Stimulated activated CD4-positive, alpha-beta T cell treated with anti-CD3 and anti-CD28 coated beads, Interleukin-4, amount 100 ng/mL, for 1 hour (primary cell): Measurements from ENCODE around the gene PPP1R7.

Source experiments
- DNase-seq: peaks from one replicate; pipeline ENCODE4 v3.0.0-alpha.2; 2020

The PPP1R7 gene

DNA sequence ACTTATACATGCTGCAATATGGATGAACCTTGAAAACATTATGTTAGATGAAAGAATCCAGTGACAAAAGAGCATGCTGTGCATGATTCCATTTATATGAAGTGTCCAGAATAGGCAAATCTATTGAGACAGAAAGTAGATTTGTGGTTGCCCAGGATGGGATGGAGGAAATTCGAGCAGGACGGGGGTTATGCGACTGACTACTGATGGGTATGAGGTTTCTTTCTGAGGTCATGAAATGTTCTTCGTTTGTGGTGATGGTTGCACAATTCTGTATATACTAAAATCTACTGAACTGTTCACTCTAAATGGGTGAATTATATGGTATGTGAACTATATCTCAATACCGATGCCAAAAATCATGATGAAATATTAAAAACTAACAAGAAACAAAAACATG, 29.3 kb upstream of the PPP1R7 start:
- no peak for DNase-seq

DNA sequence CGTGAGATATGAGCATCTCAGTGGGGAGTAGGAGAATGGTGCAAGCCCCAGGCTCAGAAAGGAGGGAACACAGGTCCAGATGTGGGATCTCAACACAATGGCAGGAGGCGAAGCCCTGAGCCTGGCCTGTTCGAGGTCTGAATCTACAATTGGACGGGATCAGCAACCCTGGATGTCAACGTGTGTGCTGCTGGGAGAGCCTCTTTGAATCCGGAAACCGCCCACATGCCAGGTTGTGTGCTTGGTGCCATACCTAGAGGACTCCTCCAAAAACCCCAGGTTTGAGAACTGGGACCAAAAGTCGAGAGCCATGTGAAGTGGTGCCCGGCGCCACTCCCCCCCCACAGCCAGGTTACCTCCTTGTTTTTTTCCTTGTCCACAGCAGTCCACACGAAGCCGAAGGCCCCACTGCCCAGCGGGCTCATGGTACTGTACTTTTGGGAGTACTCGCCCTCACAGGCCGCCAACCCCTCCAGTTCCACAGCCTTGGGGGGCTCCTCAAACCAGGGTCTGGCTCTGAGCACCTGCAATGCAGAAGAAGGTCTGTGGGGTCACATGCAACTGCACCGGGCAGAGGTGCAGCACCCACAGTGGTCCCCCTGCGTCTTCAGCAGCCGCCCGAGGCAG, 27.8 kb upstream of the PPP1R7 start:
- no peak for DNase-seq

DNA sequence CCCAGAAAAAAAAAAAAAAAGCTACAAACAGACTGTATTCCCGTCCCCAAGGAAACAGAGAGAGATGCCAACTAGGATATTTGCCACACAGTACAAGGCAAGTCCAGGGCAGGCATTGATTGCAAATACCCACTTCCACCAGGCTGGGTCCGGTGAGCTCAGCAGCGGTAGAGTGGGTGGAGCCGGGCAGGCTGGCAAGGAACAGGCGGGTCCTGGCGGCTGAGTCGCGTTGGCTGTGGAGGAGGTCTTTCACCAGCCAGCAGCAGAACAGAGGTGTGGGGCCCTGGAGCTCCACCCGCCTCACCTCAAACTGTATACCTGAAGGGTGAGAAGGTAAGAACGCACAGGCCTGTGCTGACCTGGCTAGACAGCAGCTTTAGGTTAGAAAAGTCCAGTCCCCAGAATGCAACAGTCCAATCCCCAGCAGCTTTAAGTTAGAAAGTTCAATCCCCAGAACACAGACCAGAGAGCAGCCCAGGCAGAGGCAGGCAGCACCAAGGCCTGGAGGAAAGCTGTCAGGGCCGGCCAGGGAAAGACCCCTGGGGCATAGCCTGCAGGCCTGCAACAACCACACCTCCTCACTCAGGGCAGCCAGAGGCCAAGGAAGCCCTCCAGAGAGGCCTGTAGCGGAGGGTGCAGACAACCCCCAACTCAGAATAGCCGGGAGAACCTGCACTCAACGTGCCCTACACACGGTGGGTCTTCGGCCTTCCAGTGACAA, 26.3 kb upstream of the PPP1R7 start:
- DNase-seq, result peak; percentile 58

DNA sequence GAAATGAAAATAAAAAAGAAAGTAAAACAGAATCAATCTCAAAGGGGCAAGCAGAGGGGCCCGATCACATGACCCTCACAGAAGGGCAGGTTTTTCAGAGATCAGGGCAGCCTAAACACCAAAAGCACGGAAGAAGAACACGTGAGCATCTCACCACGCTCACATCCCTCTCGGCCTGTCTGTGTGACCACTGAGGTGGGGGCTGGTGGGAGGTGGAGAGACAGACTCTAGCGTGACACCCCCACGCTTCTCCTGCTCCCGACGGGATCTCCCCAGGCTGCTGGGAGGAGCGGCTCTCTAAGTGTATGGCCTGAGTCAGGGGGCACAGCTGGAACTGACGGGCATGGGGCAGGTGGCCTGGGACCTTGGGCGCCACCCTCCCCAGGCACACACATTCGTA, 24.6 kb upstream of the PPP1R7 start:
- no peak for DNase-seq

DNA sequence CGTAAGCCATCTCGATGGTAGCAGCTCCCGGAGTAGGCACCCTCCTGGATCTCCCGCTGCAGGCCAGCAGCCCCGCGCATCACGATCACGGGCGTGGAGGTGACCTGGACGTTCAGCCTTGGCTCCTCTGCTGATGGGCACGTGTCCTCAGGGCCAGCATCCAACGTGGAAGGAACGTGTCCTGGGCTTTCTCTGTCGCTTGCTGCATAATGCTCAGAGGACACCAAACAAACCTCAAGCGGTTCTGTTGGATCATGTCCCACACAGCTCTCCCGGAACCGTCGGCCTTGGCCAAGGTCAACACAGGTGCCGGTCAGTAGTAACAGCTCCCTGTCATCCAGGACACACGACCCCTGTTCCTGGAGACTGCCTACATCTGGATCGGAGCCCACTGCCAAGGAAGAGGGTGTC, 24.1 kb upstream of the PPP1R7 start:
- no peak for DNase-seq

DNA sequence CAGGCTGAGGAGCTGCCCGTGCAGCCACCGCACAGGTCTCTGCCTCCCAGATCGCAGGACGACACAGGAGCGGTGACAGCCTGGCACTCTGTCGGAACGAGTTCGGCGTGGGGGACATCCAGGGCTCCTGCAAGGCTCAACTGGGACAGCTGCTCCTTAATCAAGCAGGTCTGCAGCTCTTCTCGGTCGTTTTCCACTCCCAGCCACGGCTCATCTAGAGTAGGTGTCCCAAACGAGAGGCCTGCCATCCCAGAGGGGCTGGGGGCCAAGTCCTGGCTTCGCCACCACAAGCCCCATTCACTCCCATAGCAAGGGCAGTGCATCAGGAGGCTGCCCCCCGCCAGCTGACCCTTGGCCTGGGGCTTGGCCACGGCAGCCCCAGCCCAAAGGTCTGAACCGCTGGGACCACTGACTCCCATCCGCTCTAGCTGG, 23.5 kb upstream of the PPP1R7 start:
- no peak for DNase-seq

DNA sequence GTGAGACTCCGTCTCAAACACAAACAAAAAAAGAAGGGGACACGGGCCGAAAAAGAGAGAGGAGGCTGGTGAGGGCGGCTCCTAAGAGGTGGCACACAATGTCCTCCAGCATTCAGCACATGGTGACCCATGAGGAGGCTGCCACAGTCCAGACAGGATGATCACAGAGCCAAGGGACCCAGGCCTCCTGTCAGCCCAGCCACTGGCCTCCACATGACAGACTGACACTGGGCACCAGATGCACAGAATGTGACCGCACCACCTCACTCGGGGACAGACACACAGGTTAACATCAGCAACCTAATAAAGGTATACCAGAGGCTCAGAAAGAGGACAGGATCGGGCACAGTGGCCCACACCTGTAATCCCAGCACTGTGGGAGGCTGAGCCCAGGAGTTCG, 22.0 kb upstream of the PPP1R7 start:
- no peak for DNase-seq

DNA sequence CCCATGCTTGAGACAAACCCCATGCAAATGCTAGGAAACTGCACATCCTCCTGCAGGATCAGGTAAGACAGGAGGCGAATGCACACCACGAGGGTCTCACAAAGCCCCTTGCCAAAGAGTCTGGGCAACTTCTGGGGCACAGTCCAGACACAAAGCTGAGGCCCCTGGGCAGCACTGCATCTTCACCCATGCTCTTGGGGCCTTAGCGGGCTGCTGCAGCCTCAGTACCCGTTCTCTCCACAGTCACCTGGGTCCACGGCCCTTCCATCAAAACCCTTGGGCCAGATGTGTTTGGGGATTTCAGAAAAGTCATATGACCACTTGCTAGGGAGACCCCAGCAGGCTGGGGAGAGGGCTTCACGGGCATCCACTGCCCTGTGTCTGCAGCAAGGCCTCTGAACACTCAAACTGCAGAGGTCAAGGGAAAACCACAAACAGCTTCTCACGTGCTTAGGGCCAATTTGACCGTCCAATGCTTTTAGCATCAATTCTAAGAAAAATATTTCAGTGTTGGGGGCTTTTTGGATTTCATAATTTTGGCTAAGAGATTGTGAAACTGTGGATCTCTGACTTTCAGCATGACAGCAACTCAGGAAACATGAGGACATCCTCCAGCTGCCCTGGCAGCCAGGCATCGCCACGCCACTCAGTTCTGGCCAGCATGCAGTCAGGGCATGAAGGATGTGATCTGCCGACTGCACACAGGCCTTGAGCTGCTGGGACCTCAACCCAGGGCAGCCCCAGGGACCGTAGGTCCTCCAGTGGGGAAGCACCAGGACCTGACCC, 21.0 kb upstream of the PPP1R7 start:
- DNase-seq, result no peak

DNA sequence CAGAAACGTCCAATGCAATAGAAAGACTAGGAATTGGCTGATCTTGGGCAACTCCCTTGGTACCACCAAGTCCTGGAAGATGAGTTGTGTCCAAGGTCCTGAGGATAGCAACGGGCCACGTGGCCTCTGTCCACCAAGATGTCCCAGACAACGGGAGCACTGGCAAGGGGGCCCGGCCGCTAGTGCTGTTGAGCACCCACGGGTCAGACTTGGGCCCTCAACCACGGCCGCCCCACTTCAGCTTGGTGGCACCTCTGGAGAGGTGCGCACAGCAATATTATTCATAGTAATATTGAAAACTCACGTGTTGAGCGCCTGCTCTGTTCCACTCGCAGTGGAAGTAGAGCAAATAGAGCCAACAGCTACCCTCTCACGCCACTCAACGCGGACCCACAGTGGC, 20.0 kb upstream of the PPP1R7 start:
- DNase-seq, result no peak

DNA sequence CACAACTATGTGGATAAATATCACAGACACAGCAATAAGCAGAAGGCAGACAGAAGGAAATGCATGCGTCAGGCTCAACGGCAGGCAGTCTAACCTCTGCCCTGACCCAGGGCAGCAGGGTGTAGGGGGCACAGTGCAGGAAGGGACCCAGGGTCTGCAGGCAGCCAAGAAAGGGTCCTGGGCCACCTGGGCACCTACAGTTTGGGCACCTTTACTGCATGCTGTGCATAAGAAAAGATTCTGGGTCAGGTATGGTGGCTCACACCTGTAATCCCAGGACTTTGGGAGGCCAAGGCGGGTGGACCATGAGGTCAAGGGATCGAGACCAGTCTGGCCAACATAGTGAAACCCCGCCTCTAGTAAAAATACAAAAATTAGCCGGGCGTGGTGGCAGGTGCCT, 18.7 kb upstream of the PPP1R7 start:
- no peak for DNase-seq

DNA sequence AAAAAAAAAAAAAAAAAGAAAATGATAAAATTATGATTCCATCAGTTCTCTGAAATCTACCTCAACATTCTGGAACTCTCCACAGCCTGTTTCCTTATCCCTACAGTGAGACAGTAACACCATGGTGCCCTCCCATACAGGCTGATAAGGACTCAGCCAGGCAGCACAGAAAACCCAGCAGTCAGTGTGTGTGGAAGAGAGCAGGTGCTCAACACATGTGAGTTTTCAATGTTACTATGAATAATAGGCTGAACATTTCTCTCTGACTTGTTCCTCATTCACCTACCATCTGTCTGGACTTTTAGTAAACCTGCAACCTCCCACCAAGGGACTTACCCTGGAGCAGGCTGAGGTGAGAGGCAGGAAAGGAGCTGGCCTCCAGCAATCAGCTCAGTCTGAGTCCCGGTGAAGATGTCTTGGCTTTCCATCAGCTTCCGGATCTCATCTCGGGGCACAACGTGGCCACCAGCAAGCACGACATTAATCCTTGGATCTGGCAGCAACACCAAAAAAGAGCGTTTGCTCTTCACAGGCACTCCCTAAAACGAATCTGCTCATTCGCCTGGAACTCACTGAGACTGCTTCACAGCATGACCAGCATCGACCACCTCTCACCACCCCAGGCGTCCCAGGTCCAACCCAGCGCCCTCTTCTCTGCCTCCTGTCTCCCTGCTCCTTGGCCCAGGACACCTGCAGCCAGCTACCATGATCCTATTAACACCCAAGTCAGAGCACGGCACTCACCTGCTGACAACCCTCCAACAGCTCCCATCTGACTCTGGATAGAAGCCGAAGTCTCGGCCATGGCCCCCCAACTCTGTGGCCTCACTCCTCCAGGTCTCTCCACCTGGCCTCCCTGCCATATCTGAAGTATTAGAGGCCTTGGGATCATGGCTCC, 17.5 kb upstream of the PPP1R7 start:
- DNase-seq, result no peak

DNA sequence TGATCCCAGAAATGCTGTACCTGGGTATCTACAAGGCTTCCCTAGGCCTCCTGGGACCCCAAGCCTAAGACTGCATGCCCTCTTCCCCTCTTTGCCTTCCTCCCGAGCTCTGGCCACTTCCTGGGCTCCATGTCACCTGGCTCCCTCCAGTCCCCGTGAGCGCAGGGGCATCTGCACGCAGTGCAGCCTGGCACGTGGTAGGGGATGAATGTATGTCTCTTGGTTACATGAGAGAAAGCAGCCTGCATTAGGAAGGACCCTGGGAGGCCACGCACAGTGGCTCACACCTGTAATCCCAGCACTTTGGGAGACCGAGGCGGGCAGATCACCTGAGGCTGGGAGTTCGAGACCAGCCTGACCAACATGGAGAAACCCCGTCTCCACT, 16.8 kb upstream of the PPP1R7 start:
- DNase-seq, result no peak

DNA sequence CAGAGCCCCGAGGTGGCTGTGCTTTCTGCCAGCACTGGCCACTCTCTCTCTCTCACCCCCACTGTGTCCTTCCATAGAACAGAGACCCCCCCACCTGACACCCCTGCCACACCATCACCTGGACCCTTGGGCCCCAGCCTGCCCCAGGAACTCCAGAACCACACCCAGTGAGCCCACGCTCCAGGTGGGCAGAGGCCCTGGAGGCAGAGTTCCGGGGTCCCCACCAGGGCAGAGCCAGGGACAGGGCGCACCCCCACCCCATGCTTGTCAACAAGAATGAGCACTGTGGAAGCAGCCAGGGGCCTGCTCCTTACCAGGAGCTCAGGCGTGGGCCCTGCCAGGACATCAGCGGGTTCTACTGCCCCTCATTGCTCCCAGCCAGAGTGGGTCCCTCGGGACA, 15.6 kb upstream of the PPP1R7 start:
- no peak for DNase-seq

DNA sequence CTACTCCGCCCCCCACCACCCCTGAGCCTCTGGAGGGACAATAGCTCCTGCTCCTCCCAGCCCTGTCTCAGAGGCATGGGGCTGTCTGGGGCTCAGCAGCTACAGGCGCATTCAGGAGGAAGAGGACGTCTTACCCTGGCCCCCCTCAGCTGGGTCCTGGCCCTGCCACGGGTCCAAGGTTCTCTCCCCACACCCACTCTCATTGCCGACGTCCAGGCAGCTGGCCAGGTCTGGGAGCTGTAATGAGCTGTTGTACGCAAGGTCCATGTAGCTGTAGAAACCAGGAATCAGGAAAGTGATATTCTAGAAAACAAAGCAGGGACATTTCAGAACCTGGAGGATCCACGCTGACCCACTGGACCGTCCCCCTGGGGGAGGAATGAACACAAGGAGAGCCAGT, 14.5 kb upstream of the PPP1R7 start:
- no peak for DNase-seq

DNA sequence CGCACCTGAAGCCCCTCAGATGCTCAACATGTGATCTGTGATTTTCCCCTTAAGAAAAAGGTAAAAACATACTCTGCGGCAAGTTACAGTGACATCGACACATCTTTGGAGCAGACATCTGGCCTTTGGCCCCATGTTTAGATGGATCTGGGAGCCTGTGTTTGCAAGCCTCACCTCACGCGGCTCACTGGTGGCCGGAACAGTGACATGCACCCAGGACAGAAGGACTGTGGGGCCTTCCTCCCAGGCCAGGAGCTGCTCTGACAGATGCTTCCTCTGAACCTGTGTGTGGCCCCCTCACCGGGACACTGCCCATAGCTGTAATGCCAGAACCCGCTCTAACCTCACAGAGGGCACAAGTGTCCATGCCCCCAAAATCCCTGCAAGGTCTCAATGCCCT, 14.1 kb upstream of the PPP1R7 start:
- no peak for DNase-seq

DNA sequence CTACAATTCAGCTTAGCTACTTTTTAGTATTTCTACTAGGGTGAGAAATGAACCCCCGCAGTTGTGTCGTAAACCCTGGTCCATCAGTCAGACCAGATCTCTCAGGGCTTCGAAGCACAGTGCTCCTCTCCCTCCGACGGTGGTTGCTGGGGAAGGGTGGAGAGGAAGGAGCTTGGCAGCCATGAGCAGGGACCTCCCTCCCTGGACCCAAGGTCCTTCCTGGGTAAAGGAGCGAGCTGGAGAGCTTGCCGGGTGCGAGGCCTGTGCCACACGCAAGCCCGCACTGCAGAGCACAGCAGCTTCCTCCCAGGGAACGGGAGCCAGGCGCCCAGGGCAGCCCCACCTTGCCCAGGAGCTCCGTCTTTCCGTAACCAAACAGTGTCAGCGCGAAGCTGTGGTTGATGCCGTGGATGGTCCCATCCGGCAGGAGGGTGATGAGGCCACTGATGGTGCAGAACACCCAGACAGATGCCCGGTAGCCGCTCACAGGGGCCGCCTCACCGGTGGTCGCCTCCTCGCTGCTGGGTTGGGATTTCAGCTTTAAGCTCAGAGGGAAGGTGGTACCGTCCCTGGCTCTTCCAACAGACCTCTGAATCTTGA, 13.5 kb upstream of the PPP1R7 start:
- no peak for DNase-seq

DNA sequence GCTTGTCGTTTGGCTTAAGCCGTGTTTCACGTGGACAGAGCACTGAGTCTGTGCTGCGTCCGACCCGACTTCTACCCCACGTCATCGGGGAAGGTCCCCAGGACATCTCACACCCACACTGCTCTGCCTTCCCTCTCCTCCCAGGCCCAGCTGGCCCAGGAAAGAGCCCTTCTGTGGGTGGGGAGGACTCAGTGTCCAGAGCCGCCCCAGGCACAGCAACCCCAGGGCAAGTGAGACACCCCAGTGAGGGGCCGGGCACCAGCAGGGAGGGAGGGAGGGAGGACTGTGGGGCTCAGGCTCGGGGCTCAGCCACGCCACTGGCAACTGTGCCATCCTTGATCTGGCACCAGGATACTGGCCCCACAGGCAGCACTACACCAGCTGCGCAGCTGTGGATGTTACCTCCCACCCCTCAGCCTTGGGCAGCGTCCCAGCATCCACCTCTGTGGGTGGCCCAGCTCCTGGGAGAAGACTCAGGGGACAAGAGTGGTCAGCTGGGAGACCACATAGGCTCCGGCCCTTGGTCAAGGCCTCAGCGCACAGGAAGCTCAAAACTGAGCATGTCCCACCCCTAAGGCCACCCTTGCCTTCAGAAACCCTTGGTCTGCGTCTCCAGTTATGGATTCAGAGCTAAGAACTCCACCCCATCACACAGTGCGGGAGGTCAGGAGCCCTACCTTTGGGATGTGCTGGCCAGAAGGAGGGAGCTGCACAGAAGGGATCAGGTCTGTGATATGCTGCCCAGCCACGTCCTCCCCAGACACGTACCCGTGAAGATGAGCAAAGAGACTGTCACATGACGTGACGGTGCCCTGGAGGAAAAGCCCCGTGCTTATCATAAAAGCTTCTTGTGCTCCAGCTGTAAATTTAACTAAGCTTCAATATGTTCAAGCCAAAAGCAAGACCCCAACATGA, 12.7 kb upstream of the PPP1R7 start:
- DNase-seq, result no peak

DNA sequence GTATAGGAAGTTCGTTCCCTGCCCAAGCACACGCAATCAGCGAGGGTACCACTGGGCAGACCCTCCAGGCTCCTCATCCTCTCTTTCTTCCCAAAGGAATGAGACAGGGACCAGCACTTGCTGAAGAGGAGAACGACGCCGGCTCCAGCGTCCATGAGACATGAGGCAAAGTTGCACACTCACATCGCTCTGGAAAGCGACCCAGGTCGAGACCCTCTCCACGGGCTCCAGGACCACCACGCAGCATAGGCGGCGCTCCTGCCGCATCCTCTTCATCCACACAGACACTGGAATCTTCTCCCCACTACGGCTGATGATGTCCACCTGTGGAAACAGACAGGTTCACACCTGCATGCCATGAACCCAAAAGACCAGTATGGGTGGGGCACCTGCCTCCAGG, 11.8 kb upstream of the PPP1R7 start:
- no peak for DNase-seq

DNA sequence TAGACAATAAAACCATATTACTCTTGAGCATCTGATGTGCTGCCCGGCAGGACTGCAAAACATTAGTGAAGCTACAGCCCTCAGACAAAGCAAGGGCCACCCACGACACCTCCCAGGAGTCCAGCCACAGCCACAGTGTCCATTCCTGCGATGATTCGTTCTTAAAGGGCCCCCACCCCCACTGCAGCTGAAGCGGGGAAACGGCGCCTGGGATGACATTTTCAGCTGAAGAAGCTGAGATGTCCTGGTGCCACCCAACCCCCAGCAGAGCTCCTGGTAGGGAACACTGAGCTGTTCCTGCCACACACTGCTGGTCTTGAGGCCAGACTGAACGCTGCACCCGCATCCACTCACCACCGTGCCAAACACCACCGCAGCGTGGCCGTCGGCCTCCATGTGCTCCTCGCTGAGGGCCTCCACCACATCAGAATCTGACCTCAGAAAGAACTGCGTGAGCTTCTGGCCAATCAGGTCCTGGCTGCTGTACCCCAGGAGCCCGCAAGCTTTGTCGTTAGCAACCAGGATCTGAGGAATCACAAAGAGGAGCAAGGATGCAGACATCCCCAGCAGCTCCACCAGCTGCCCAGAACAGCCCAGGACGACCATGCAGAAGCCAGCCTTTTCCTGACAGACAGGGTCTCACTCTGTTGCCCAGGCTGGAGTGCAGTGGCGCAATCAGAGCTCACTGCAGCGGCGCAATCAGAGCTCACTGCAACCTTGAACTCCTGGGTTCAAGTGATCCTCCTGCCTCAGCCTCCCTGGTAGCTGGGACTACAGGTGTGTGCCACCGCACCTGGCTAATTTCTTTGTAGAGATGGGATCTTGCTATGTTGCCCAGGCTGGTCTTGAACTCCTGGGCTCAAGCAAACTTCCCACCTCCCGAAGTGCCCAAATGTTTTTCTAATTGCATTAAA, 10.5 kb upstream of the PPP1R7 start:
- DNase-seq, result no peak

DNA sequence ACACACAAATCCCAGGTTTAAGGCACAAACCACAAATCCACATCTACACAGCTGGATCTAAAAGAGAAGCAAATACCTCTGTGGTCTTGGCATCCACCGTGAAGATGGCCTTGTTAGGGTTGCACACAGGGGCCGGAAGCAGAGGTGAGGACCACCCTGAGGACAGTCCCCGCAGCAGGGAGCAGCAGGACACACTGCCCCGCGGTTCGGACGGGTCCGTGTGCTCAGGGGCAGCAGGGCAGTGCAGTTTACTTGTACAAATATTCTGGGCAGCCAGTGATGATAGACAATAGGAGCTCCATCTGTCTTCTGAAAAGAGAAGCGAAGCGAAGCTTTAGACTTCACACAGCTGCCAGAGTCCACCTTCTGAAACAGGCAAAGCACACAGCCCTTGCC, 9.8 kb upstream of the PPP1R7 start:
- DNase-seq, result no peak
